ENCODE results near the gene VSIR. TPM values are rescaled to one million over a fixed set of nuclear protein-coding genes. Genes with fewer than 3 reads are reported as not detected.

VSIR gene
- polyA plus RNA-seq, 3 donors, result 7.3 to 11.4 (median 10.3) TPM

GRCh38 chr10:71753091-71753959 is 20.0 kb downstream of the VSIR start:
- DNase-seq (ENCODE audit: extremely low read depth in 1 of 11, low read depth in 9 of 11, low spot score in 4 of 11), result no peak

- no peak for DNase-seq (ENCODE audit: extremely low read depth in 1 of 11, low read depth in 9 of 11, low spot score in 4 of 11)
Measured at GRCh38 chr10:71752391-71753090, 20.8 kb downstream of the VSIR start.

- DNase-seq (ENCODE audit: extremely low read depth in 1 of 11, low read depth in 9 of 11, low spot score in 4 of 11), result no peak
Measured at GRCh38 chr10:71751515-71752224, 21.6 kb downstream of the VSIR start.

- DNase-seq (ENCODE audit: extremely low read depth in 1 of 11, low read depth in 9 of 11, low spot score in 4 of 11), result no peak
Measured at GRCh38 chr10:71750986-71751385, 22.3 kb downstream of the VSIR start.

GRCh38 chr10:71750124-71750841 is 23.0 kb downstream of the VSIR start:
- DNase-seq (ENCODE audit: extremely low read depth in 1 of 11, low read depth in 9 of 11, low spot score in 4 of 11), result no peak

GRCh38 chr10:71749396-71749795 is 23.9 kb downstream of the VSIR start:
- no peak for DNase-seq (ENCODE audit: extremely low read depth in 1 of 11, low read depth in 9 of 11, low spot score in 4 of 11)

- peak in 1 of 11 donors; percentile 16 for DNase-seq (ENCODE audit: extremely low read depth in 1 of 11, low read depth in 9 of 11, low spot score in 4 of 11)
Measured at GRCh38 chr10:71748671-71749191, 24.6 kb downstream of the VSIR start.

- no peak for DNase-seq (ENCODE audit: extremely low read depth in 1 of 11, low read depth in 9 of 11, low spot score in 4 of 11)
Measured at GRCh38 chr10:71747551-71748523, 25.5 kb downstream of the VSIR start.

- no peak for DNase-seq (ENCODE audit: extremely low read depth in 1 of 11, low read depth in 9 of 11, low spot score in 4 of 11)
Measured at GRCh38 chr10:71747039-71747531, 26.2 kb downstream of the VSIR start.

GRCh38 chr10:71746344-71747037 is 26.8 kb downstream of the VSIR start:
- DNase-seq (ENCODE audit: extremely low read depth in 1 of 11, low read depth in 9 of 11, low spot score in 4 of 11), result no peak

GRCh38 chr10:71745664-71746250 is 27.6 kb downstream of the VSIR start:
- no peak for DNase-seq (ENCODE audit: extremely low read depth in 1 of 11, low read depth in 9 of 11, low spot score in 4 of 11)

- DNase-seq (ENCODE audit: extremely low read depth in 1 of 11, low read depth in 9 of 11, low spot score in 4 of 11), result no peak
Measured at GRCh38 chr10:71744897-71745663, 28.2 kb downstream of the VSIR start.

GRCh38 chr10:71743866-71744265 is 29.5 kb downstream of the VSIR start:
- no peak for DNase-seq (ENCODE audit: extremely low read depth in 1 of 11, low read depth in 9 of 11, low spot score in 4 of 11)

- no peak for DNase-seq (ENCODE audit: extremely low read depth in 1 of 11, low read depth in 9 of 11, low spot score in 4 of 11)
Measured at GRCh38 chr10:71743089-71743838, 30.1 kb downstream of the VSIR start.

Measured in renal cortex interstitium (tissue), 11 donors.